ENCODE measurements around the gene MGLL.
A peak's percentile ranks its signal among the peaks of the same experiment; 100 is the strongest.

The MGLL gene

DNA sequence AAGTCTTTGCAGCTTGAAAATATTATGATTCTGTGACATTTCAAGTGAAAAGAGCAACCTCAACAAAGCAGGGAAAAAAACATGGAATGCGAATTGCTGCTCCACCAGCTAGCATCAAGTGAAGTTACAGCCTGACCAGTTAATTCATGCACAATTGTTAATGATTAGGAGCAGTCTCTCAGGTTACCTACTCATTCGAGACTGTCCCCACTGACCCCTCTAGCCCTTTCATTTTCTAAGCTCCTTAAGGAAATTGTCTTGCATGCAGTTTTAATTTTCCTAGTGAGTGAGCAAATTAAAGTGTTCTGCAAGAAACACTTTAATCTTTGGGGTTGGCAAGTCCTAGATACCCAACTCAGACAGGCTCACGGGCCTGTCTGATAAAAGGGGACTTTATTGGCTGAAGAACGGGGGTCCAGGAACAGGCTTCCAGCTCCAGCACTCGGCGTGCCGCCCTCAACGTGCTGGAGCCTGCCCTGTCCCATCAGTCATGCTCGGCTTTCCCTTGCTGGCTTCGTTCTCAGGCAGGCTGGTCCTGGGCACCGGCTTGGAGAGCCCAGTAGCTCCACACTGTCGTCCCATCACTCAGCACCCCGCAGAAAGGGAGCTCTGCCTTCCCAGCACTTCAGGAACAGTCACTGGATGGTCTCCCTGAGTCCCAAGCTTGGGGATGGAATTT, 175.0 kb downstream of the MGLL start:
- DNase-seq, result peak; percentile 32

DNA sequence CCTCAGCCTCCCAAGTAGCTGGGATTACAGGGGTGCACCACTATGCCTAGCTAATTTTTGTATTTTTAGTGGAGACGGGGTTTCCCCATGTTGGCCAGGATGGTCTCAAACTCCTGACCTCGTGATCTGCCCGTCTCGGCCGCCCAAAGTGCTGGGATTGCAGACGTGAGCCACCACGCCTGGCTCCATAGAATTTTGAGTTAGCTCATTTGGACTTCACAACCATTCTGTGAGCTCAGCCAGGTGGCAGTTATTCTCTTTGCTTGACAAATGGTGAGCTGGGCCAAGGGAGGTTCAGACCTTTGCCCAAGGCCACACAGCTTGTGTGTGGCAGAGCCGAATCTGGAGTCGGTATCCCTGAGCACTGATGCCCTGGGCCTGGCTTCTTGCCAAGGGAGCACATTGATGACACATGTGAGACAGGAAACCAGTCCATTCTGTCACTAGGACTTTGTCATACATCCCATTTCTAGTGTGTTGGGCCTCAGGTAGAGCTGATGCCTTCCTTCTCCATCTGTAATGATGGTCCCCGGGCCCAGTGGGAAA, 175.7 kb downstream of the MGLL start:
- DNase-seq, result peak; percentile 50

DNA sequence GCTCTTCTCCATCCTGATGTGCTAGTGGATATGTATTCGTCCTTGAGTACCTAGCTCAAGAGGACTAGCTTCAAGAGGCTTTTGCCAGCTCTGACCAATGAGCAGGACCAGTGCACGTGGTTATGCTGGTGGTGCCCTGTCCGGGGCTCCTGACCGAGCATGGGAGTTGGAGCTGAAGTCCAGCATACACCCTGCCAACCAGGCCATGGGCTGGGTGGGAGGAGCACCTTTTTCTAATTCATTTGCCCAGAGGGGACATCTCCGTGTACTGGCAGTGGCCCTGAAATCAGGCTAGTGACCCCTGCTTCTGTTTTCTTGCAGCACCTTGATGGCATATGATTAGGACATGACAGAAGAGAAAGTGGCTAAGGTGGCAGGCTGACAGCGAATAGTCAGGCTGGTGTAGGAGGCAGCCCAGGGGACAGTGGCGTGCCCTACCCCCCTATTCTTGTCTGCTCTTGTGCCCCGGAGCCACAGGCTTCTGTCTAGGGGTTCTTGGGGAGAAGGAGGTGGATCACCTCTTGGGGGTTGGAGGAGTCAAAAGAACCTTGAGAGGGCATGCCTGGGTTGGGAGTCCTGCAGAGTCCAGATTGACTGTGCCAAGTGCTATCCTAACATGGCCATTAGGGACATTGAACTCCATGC, 176.8 kb downstream of the MGLL start:
- DNase-seq, result peak; percentile 35

DNA sequence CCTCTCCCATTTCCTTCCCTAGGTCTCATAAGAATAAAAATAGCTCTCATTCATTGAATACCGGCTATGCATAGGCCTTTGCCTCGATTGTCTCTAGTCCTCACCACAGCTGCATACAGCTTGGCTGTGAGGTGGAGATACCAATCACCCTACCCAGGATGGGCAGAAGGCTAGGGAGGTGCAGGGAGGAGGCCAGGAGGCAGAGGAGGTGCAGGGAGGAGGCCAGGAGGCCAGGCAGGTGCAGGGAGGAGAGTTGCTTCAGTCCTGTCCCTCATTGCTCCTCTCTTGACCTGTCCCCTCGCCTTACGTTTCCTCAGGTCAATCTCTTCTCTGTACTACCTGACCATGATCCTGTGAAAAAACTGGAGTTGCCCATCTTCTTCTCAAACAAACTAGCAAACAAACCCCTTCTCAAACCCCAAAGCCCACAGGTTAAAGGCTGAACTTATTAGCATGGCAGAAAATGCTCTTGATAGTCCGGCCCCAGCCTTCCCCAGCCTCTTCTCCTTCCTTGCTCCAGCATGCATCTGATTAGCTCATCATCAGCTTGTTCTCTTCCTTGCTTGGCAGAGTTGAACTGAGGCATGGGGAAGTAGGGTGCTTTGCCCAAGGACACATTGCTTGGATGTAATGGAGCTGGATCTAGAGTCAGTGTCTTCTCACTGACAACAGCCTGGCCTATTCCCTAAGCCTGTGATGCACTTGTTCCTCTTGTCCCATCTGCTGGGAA, 177.5 kb downstream of the MGLL start:
- DNase-seq, result peak; percentile 24

DNA sequence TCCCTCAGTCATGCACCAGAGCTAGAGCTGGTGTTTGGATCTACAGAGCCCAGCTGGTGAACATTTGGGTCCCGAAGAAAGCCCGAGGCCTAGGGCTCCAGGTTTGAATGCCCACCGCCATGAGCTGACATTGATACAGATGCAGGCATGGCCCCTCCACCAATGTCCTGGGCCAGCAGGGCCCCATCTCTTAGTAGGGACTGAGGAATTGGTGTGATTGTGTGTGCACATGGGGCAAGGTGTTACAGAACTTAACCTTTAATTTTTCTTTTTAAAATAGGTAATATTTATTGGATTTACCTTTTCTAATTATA, 182.3 kb downstream of the MGLL start:
- DNase-seq, result no peak

DNA sequence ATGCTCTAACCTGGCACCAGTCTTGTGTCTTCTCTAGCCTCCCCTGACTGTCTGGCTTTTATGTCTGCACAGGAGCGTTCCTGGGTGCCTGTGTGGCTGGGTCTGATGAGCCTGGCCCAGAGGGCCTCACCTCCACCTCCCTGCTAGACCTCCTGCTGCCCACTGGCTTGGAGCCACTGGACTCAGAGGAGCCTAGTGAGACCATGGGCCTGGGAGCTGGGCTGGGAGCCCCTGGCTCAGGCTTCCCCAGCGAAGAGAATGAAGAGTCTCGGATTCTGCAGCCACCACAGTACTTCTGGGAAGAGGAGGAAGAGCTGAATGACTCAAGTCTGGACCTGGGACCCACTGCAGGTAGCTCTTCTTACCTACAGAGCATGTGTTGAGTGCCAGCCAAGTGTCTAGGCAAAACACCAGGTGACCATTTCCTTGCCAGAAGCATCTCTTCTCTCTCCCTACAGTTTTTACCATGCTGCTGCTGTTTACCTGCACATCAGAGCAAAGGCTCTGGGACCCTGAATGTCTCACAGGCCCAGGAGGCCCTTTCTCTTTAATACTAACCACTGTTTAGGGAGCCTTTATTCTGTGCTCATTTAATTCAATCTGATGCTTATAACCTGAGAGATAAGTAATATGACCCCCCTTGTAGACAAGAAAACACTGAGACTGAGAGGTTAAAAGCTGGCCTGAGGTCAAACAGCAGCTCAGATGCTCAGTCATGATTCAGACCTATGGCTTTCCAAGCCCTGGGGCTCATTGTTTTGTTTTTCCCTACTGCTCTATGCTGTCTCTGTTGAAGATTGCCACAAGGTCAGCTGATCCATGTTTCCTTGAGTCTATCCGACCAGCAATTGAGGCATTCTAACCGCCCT, 182.9 kb downstream of the MGLL start:
- DNase-seq, result no peak
